ENCODE results near the gene MRPL36. TPM values are rescaled to one million over a fixed set of nuclear protein-coding genes. Genes with fewer than 3 reads are reported as not detected.
"Not testable (repeated sequence)": the region's sequence is repeated elsewhere in the genome, so short reads cannot be mapped to it uniquely, and the experiment has no call there.

MRPL36 gene
- total RNA-seq, 1 donor from 2014 or later, result 53.5 TPM

- Mint-ChIP-seq H3K4me3 (peak overlapping the region; percentile 78), H3K9me3 (no peaks in the 10 kb centered on the region), H3K36me3 (peaks cover 26% of the 10 kb centered on the region), H3K27me3 (no peaks in the 10 kb centered on the region), H3K27ac (no peak overlapping the region), H3K4me1 (ENCODE audit: unreplicated experiment) (peaks cover 17% of the 10 kb centered on the region)
- no peak for TF ChIP-seq CTCF (conservative IDR thresholded peaks at IDR 0.05)
- no peak for DNase-seq (ENCODE audit: extremely low spot score, unreplicated experiment)
Measured at GRCh38 chr5:1803192-1803591, 3.6 kb upstream of the MRPL36 start.

- H3K9me3 Mint-ChIP-seq, result no peaks in the 10 kb centered on the region
- peaks cover 22% of the 10 kb centered on the region for H3K36me3 Mint-ChIP-seq
- H3K4me1 Mint-ChIP-seq (ENCODE audit: unreplicated experiment), result peaks cover 16% of the 10 kb centered on the region
- peak overlapping the region; percentile 24 for H3K27ac Mint-ChIP-seq
- peak overlapping the region; percentile 97 for H3K4me3 Mint-ChIP-seq
- H3K27me3 Mint-ChIP-seq, result no peaks in the 10 kb centered on the region
- no peak for TF ChIP-seq CTCF (conservative IDR thresholded peaks at IDR 0.05)
- no peak for DNase-seq (ENCODE audit: extremely low spot score, unreplicated experiment)
Measured at GRCh38 chr5:1801967-1802295, 2.3 kb upstream of the MRPL36 start.

GRCh38 chr5:1801222-1801966 is 1.8 kb upstream of the MRPL36 start, which contains the start of gene NDUFS6:
Gene NDUFS6 (plus strand): TSS chr5:1801407. CDS start chr5:1801418, 11 bp downstream.
- Mint-ChIP-seq H3K27ac (peak within 1 kb of the TSS; percentile 96), H3K9me3 (no peaks in the 10 kb centered on the region), H3K4me1 (ENCODE audit: unreplicated experiment) (peaks cover 16% of the 10 kb centered on the region), H3K27me3 (no peaks in the 10 kb centered on the region), H3K4me3 (peak within 1 kb of the TSS; percentile 97), H3K36me3 (peaks cover 16% of the 10 kb centered on the region)
- TF ChIP-seq CTCF (conservative IDR thresholded peaks at IDR 0.05), result no peak
- DNase-seq (ENCODE audit: extremely low spot score, unreplicated experiment), result no peak

- TF ChIP-seq CTCF (conservative IDR thresholded peaks at IDR 0.05), result no peak
- Mint-ChIP-seq H3K9me3 (no peaks in the 10 kb centered on the region), H3K27ac (peak overlapping the region; percentile 96), H3K4me3 (peak overlapping the region; percentile 97), H3K36me3 (peaks cover 14% of the 10 kb centered on the region), H3K4me1 (ENCODE audit: unreplicated experiment) (peaks cover 16% of the 10 kb centered on the region), H3K27me3 (no peaks in the 10 kb centered on the region)
- DNase-seq (ENCODE audit: extremely low spot score, unreplicated experiment), result no peak
Measured at GRCh38 chr5:1800472-1801221, 1.0 kb upstream of the MRPL36 start.

- Mint-ChIP-seq H3K4me3 (peak overlapping the region; percentile 88), H3K27me3 (no peaks in the 10 kb centered on the region), H3K27ac (peak overlapping the region; percentile 58), H3K9me3 (no peaks in the 10 kb centered on the region), H3K4me1 (ENCODE audit: unreplicated experiment) (peaks cover 16% of the 10 kb centered on the region), H3K36me3 (peaks cover 12% of the 10 kb centered on the region)
- no peak for DNase-seq (ENCODE audit: extremely low spot score, unreplicated experiment)
- TF ChIP-seq CTCF (conservative IDR thresholded peaks at IDR 0.05), result no peak
Measured at GRCh38 chr5:1799110-1799601, 481 bp downstream of the MRPL36 start.

GRCh38 chr5:1798589-1798988 is 1.0 kb downstream of the MRPL36 start:
- peak overlapping the region; percentile 63 for H3K27ac Mint-ChIP-seq
- peaks cover 14% of the 10 kb centered on the region for H3K4me1 Mint-ChIP-seq (ENCODE audit: unreplicated experiment)

More at GRCh38 chr5:1798589-1798988, 1.0 kb downstream of the MRPL36 start:
- not testable (repeated sequence) for H3K27me3 Mint-ChIP-seq; H3K36me3 Mint-ChIP-seq; H3K9me3 Mint-ChIP-seq; DNase-seq (ENCODE audit: extremely low spot score, unreplicated experiment)
- peak overlapping the region; percentile 88 for H3K4me3 Mint-ChIP-seq
